HG03439 (cell line): ENCODE measurements around the gene DND1.
"Not testable (repeated sequence)": the region's sequence is repeated elsewhere in the genome, so short reads cannot be mapped to it uniquely, and the experiment has no call there.

Experiments
- ATAC-seq: cut with Tn5 transposase; IDR thresholded peaks from one replicate; pipeline ENCODE4 v1.9.1; 2021; ENCODE audit warnings: mild to moderate bottlenecking, moderate library complexity; ENCODE audit not compliant: unreplicated experiment

DND1 gene

GRCh38 chr5:140631831-140632365 lies 41.5 kb downstream of the DND1 start:
- no peak for ATAC-seq

GRCh38 chr5:140631036-140631417 lies 42.3 kb downstream of the DND1 start:
- no peak for ATAC-seq

GRCh38 chr5:140630292-140631035 lies 42.9 kb downstream of the DND1 start:
- no peak for ATAC-seq

GRCh38 chr5:140628711-140629110 lies 44.7 kb downstream of the DND1 start:
- ATAC-seq: no peak

GRCh38 chr5:140627972-140628371 lies 45.4 kb downstream of the DND1 start:
- no peak for ATAC-seq

GRCh38 chr5:140624886-140625285 lies 48.5 kb downstream of the DND1 start:
- not testable (repeated sequence) for ATAC-seq

GRCh38 chr5:140623061-140623460 lies 50.3 kb downstream of the DND1 start:
- ATAC-seq: not testable (repeated sequence)

GRCh38 chr5:140622301-140622700 lies 51.1 kb downstream of the DND1 start:
- no peak for ATAC-seq
